ENCODE measurements around the gene NPHP4. TPM values are rescaled to one million over a fixed set of nuclear protein-coding genes. Genes with fewer than 3 reads are reported as not detected.

The NPHP4 gene
- total RNA-seq, 6 experiments from 2014 or later = 1.5 to 6.0 (median 2.0) TPM

DNA sequence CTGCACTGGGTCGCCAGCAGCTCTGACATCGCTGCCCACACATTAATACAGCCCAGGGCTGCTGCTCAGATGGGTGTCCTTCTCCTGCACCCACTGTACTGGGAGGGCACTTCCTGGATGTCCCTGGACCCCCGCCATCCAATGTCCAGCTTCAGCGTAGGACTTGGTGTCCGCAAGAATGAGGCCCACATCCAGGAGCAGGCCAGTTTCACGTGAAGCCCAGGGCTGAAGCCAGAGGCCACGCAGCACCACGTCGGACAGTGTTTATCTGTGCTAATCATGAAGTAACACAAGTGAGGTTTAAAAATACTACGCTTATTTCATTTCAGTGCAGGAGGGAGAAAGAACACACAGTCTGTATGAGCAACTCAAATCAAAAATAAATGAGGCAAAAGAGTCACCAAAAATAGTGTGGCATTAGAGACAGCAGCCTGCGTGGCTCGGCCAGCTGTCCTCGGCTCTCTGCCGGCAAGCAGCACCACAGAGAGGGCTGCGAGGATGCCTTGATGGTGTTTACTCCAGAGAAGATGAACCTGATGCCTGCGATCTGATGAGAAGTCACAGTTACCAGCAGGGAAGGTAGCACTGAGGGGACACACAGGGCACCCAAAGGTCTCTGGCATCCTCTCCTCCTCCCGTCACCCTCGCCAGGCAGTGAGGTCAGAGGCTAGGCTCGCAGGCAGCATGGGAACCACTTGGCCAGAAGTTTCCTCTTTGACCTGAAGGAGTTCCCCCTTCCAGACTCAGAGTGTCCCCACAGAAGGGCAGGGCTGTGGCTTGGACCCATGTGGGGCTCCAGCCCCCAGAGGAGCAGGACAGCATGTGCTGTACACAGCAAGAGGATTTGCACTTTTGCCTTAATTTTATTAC lies 22.1 kb upstream of the NPHP4 start:
- Histone ChIP-seq H3K4me3 (no peak overlapping the region), H3K9me3 (no peaks in the 10 kb centered on the region), H3K36me3 (no peaks in the 10 kb centered on the region), H3K27me3 (no peaks in the 10 kb centered on the region), H3K4me1 (no peaks in the 10 kb centered on the region), H3K27ac (no peak overlapping the region)
- no peak for TF ChIP-seq POLR2A (IDR thresholded peaks at IDR 0.05)
- TF ChIP-seq, protein P1, sequence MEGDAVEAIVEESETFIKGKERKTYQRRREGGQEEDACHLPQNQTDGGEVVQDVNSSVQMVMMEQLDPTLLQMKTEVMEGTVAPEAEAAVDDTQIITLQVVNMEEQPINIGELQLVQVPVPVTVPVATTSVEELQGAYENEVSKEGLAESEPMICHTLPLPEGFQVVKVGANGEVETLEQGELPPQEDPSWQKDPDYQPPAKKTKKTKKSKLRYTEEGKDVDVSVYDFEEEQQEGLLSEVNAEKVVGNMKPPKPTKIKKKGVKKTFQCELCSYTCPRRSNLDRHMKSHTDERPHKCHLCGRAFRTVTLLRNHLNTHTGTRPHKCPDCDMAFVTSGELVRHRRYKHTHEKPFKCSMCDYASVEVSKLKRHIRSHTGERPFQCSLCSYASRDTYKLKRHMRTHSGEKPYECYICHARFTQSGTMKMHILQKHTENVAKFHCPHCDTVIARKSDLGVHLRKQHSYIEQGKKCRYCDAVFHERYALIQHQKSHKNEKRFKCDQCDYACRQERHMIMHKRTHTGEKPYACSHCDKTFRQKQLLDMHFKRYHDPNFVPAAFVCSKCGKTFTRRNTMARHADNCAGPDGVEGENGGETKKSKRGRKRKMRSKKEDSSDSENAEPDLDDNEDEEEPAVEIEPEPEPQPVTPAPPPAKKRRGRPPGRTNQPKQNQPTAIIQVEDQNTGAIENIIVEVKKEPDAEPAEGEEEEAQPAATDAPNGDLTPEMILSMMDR (IDR thresholded peaks at IDR 0.05) = no peak
- DNase-seq (peak in 1 of 3 donors; percentile 51), ATAC-seq (peak; percentile 54 to 74 (median 65))
- intact Hi-C loops (cut with DNase I) = no loop called here
- 55% methylated on average over 4 of the region's 19 CpGs for WGBS (ENCODE audit: insufficient coverage, low coverage, low lambda C conversion rate, missing lambda C conversion rate)

- Histone ChIP-seq H3K27ac (no peak overlapping the region), H3K4me1 (no peaks in the 10 kb centered on the region), H3K9me3 (no peaks in the 10 kb centered on the region), H3K4me3 (no peak overlapping the region), H3K27me3 (no peaks in the 10 kb centered on the region), H3K36me3 (no peaks in the 10 kb centered on the region)
- intact Hi-C loops (cut with DNase I) = no loop called here
- ATAC-seq = no peak
- peak in 1 of 3 donors; percentile 44 for DNase-seq
- TF ChIP-seq POLR2A (IDR thresholded peaks at IDR 0.05) = no peak
- TF ChIP-seq, protein P1 (IDR thresholded peaks at IDR 0.05) = no peak
- 61% methylated on average over 5 of the region's 12 CpGs for WGBS (ENCODE audit: insufficient coverage, low coverage, low lambda C conversion rate, missing lambda C conversion rate)
Observed at GRCh38 chr1:6013491-6013890, 21.3 kb upstream of the NPHP4 start.

DNA sequence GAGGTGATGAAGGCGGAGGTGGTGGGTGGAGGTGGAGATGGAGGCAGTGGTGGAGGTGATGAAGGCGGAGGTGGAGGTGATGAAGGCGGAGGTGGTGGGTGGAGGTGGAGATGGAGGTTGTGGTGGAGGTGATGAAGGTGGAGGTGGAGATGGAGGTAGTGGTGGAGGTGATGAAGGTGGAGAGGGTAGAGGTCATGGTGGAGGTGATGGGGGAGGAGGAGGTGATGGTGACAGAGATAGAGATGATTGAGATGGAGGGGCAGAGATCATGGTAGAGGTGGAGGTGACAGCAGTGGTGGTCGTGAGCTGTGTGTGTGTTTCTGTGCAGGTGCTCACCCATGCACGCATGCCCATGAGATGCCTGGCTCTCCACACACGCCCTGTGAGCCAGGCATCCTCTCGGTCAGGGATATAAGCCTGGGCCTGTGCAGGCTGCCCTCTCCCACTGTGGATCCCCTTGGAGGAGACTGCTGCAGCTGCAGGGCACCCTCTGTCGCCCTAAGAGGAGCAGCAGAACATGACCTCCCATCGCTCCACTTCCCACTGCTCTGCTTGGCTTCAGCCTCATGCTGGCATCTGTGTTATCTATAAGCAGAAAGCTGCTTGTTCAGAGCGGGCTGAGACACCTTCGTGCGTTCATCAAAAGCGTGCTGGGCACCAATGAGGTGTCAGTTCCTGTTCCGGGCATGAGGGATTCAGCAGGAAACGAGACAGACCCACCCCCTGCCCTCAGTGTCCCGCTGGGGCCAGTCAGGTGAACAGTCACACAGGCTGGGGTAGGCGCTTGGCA lies 20.5 kb upstream of the NPHP4 start:
- DNase-seq (peak in 1 of 3 donors; percentile 28), ATAC-seq (no peak)

GRCh38 chr1:6011946-6012258 lies 19.7 kb upstream of the NPHP4 start:
- H3K27ac ChIP-seq = no peak overlapping the region
- WGBS (ENCODE audit: insufficient coverage, low coverage, low lambda C conversion rate, missing lambda C conversion rate) = 66% methylated on average over 3 of the region's 3 CpGs
- DNase-seq = no peak

More for the DNA sequence above, 20.5 kb upstream of the NPHP4 start:
- intact Hi-C loops (cut with DNase I) = no loop called here
- Histone ChIP-seq H3K36me3 (no peaks in the 10 kb centered on the region), H3K9me3 (no peaks in the 10 kb centered on the region), H3K27me3 (no peaks in the 10 kb centered on the region), H3K27ac (no peak overlapping the region), H3K4me1 (no peaks in the 10 kb centered on the region), H3K4me3 (no peak overlapping the region)
- 76% methylated on average over 10 of the region's 17 CpGs for WGBS (ENCODE audit: insufficient coverage, low coverage, low lambda C conversion rate, missing lambda C conversion rate)
- TF ChIP-seq, protein P1 (IDR thresholded peaks at IDR 0.05) = no peak
- no peak for TF ChIP-seq POLR2A (IDR thresholded peaks at IDR 0.05)

More at GRCh38 chr1:6011946-6012258, 19.7 kb upstream of the NPHP4 start:
- Histone ChIP-seq H3K4me3 (no peak overlapping the region), H3K4me1 (no peaks in the 10 kb centered on the region), H3K9me3 (no peaks in the 10 kb centered on the region), H3K36me3 (no peaks in the 10 kb centered on the region), H3K27me3 (no peaks in the 10 kb centered on the region)
- no peak for TF ChIP-seq POLR2A (IDR thresholded peaks at IDR 0.05)
- TF ChIP-seq, protein P1 (IDR thresholded peaks at IDR 0.05) = no peak
- no peak for ATAC-seq
- intact Hi-C loops (cut with DNase I) = no loop called here

Measured in right lobe of liver (tissue), 6 donors.